Caco-2 (cell line): ENCODE data around the gene TOP3B. TPM values are rescaled to one million over a fixed set of nuclear protein-coding genes. Genes with fewer than 3 reads are reported as not detected.

Experiments
- BruUV-seq: library from RNA; stranded (reverse); fragments of 400-500 nt; replicated peaks from 2 replicates; lab custom pipeline; 2021; lab: Mats Ljungman, UMichigan
- CTCF ChIA-PET: fragments of 300-600 bp; sonication (Branson Sonifier 250); formaldehyde crosslinking; loops from one replicate; lab custom pipeline; 2022; ENCODE audit warnings: antibody characterized with exemption; lab: Charles Lee
- POLR2A ChIA-PET: fragments of 300-600 bp; sonication (Branson Sonifier 250); formaldehyde crosslinking; loops from one replicate; lab custom pipeline; 2022; ENCODE audit warnings: antibody characterized with exemption; lab: Charles Lee
- DNase-seq, 2 experiments: peaks; one replicate each; pipeline versions ENCODE4 v3.0.0 to v3.0.0-alpha.2; 2020 to 2022
- H3K27me3 ChIP-seq: replicated peaks from 2 replicates; pipeline ENCODE4 v1.6.0; 2011; ENCODE audit warnings: low read length; ENCODE audit not compliant: control insufficient read depth, insufficient read depth
- H3K36me3 ChIP-seq: 2 replicates; pipeline ENCODE4 v1.5.1; 2011; ENCODE audit warnings: low read length; ENCODE audit not compliant: control insufficient read depth, insufficient read depth
- H3K4me1 ChIP-seq: fragments of 250-450 bp; sonication (Bioruptor Pico); 2 replicates; pipeline ENCODE4 v1.5.1; 2020; ENCODE audit warnings: mild to moderate bottlenecking
- H3K4me3 ChIP-seq: 2 replicates; pipeline ENCODE4 v1.5.1; 2011; ENCODE audit warnings: low read depth, mild to moderate bottlenecking, control low read depth, low read length
- H3K9me3 ChIP-seq: fragments of 250-450 bp; sonication (Bioruptor Pico); 2 replicates; pipeline ENCODE4 v1.5.1; 2020; ENCODE audit warnings: mild to moderate bottlenecking, moderate library complexity
- H3K27ac Mint-ChIP-seq: one replicate; pipeline ENCODE4 v1.8.0; 2022; ENCODE audit warnings: mixed read lengths; ENCODE audit not compliant: unreplicated experiment
- H3K27me3 Mint-ChIP-seq: one replicate; pipeline ENCODE4 v1.8.0; 2022; ENCODE audit warnings: mixed read lengths; ENCODE audit not compliant: insufficient read depth, unreplicated experiment
- H3K36me3 Mint-ChIP-seq: one replicate; pipeline ENCODE4 v1.8.0; 2022; ENCODE audit warnings: mild to moderate bottlenecking, mixed read lengths; ENCODE audit not compliant: insufficient read depth, unreplicated experiment
- H3K4me1 Mint-ChIP-seq: one replicate; pipeline ENCODE4 v1.8.0; 2022; ENCODE audit warnings: low read depth, mixed read lengths; ENCODE audit not compliant: unreplicated experiment
- H3K4me3 Mint-ChIP-seq: one replicate; pipeline ENCODE4 v1.8.0; 2022; ENCODE audit warnings: mild to moderate bottlenecking, moderate library complexity, mixed read lengths; ENCODE audit not compliant: unreplicated experiment
- H3K9me3 Mint-ChIP-seq: one replicate; pipeline ENCODE4 v1.8.0; 2022; ENCODE audit warnings: mixed read lengths; ENCODE audit not compliant: unreplicated experiment
- intact Hi-C: fragments of 100-400 bp; cut with micrococcal nuclease; formaldehyde crosslinking; loops from one replicate; pipeline ENCODE4 v1.10.0; 2022; ENCODE audit not compliant: unreplicated experiment
- total RNA-seq: library from RNA; stranded (reverse); gene quantifications from 2 replicates; pipeline ENCODE4 v1.2.3, GENCODE V29; 2022
- TF ChIP-seq, protein P1 (sequence below), 2 experiments: fragments of 200-600 bp in 1 of 2; IDR thresholded peaks; 1 replicate in 1 of 2; 2 replicates in 1 of 2; pipeline versions ENCODE4 v1.5.1 to v1.8.0; 2011 to 2022; ENCODE audit warnings: antibody characterized with exemption in 1 of 2, control low read depth in 1 of 2, inconsistent platforms in 1 of 2, low read depth in 1 of 2, low read length in 1 of 2, mild to moderate bottlenecking in 1 of 2, moderate library complexity in 1 of 2; ENCODE audit not compliant: insufficient read depth in 1 of 2, severe bottlenecking in 1 of 2, unreplicated experiment in 1 of 2

TOP3B gene
- total RNA-seq, 1 experiment from 2014 or later: 63.7 TPM

GRCh38 chr22:22022947-22023534, 40.5 kb upstream of the TOP3B start:
- no peak overlapping the region for H3K27ac Mint-ChIP-seq
- Histone ChIP-seq H3K27me3 (no peaks in the 10 kb centered on the region), H3K4me3 (no peak overlapping the region), H3K36me3 (no peaks in the 10 kb centered on the region), H3K9me3 (no peaks in the 10 kb centered on the region), H3K4me1 (no peaks in the 10 kb centered on the region)
- H3K36me3 Mint-ChIP-seq: no peaks in the 10 kb centered on the region
- H3K27me3 Mint-ChIP-seq: no peaks in the 10 kb centered on the region
- H3K9me3 Mint-ChIP-seq: no peaks in the 10 kb centered on the region
- DNase-seq: no peak
- ChIA-PET CTCF (no interaction called here), POLR2A (no interaction called here)
- TF ChIP-seq, protein P1, sequence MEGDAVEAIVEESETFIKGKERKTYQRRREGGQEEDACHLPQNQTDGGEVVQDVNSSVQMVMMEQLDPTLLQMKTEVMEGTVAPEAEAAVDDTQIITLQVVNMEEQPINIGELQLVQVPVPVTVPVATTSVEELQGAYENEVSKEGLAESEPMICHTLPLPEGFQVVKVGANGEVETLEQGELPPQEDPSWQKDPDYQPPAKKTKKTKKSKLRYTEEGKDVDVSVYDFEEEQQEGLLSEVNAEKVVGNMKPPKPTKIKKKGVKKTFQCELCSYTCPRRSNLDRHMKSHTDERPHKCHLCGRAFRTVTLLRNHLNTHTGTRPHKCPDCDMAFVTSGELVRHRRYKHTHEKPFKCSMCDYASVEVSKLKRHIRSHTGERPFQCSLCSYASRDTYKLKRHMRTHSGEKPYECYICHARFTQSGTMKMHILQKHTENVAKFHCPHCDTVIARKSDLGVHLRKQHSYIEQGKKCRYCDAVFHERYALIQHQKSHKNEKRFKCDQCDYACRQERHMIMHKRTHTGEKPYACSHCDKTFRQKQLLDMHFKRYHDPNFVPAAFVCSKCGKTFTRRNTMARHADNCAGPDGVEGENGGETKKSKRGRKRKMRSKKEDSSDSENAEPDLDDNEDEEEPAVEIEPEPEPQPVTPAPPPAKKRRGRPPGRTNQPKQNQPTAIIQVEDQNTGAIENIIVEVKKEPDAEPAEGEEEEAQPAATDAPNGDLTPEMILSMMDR (IDR thresholded peaks at IDR 0.05; ENCODE audit: insufficient read depth in 1 of 2, low read depth in 1 of 2, low read length in 1 of 2, severe bottlenecking in 1 of 2, unreplicated experiment in 1 of 2): no peak
- intact Hi-C loops: no loop called here
- peaks cover 12% of the 10 kb centered on the region for H3K4me1 Mint-ChIP-seq
- H3K4me3 Mint-ChIP-seq: no peak overlapping the region
- BruUV-seq: no TSS peak

GRCh38 chr22:22022255-22022840, 39.8 kb upstream of the TOP3B start:
- H3K27me3 Mint-ChIP-seq: no peaks in the 10 kb centered on the region
- CTCF ChIA-PET: no interaction called here

GRCh38 chr22:22021162-22021750, 38.7 kb upstream of the TOP3B start:
- Mint-ChIP-seq H3K27ac (no peak overlapping the region), H3K4me1 (peaks cover 12% of the 10 kb centered on the region), H3K27me3 (peaks cover 3% of the 10 kb centered on the region), H3K36me3 (no peaks in the 10 kb centered on the region), H3K4me3 (no peak overlapping the region), H3K9me3 (no peaks in the 10 kb centered on the region)
- CTCF ChIA-PET: no interaction called here
- H3K9me3 ChIP-seq: no peaks in the 10 kb centered on the region
- no peak overlapping the region for H3K4me3 ChIP-seq
- no peaks in the 10 kb centered on the region for H3K27me3 ChIP-seq
- POLR2A ChIA-PET: no interaction called here
- BruUV-seq: no TSS peak
- DNase-seq: no peak
- no peaks in the 10 kb centered on the region for H3K4me1 ChIP-seq
- TF ChIP-seq, protein P1 (IDR thresholded peaks at IDR 0.05; ENCODE audit: insufficient read depth in 1 of 2, low read depth in 1 of 2, low read length in 1 of 2, severe bottlenecking in 1 of 2, unreplicated experiment in 1 of 2): no peak
- no peaks in the 10 kb centered on the region for H3K36me3 ChIP-seq
- intact Hi-C loops: no loop called here

More at GRCh38 chr22:22022255-22022840, 39.8 kb upstream of the TOP3B start:
- Mint-ChIP-seq H3K4me1 (peaks cover 12% of the 10 kb centered on the region), H3K9me3 (no peaks in the 10 kb centered on the region), H3K27ac (no peak overlapping the region), H3K36me3 (no peaks in the 10 kb centered on the region), H3K4me3 (no peak overlapping the region)
- POLR2A ChIA-PET: no interaction called here
- Histone ChIP-seq H3K9me3 (no peaks in the 10 kb centered on the region), H3K27me3 (no peaks in the 10 kb centered on the region), H3K4me1 (no peaks in the 10 kb centered on the region), H3K36me3 (no peaks in the 10 kb centered on the region), H3K4me3 (no peak overlapping the region)
- DNase-seq: no peak
- BruUV-seq: no TSS peak
- TF ChIP-seq, protein P1 (IDR thresholded peaks at IDR 0.05; ENCODE audit: insufficient read depth in 1 of 2, low read depth in 1 of 2, low read length in 1 of 2, severe bottlenecking in 1 of 2, unreplicated experiment in 1 of 2): no peak
- intact Hi-C loops: no loop called here
